NOMO-1 treated with dmso at 0.1 percent for 144 hours (cell line): ENCODE measurements around the gene DPM3.
"Not testable (repeated sequence)": the region's sequence is repeated elsewhere in the genome, so short reads cannot be mapped to it uniquely, and the experiment has no call there.

Source experiments
- DNase-seq: peaks from one replicate; lab custom pipeline; 2025; ENCODE audit not compliant: unreplicated experiment; lab: John Stamatoyannopoulos, UW

Gene DPM3

DNA sequence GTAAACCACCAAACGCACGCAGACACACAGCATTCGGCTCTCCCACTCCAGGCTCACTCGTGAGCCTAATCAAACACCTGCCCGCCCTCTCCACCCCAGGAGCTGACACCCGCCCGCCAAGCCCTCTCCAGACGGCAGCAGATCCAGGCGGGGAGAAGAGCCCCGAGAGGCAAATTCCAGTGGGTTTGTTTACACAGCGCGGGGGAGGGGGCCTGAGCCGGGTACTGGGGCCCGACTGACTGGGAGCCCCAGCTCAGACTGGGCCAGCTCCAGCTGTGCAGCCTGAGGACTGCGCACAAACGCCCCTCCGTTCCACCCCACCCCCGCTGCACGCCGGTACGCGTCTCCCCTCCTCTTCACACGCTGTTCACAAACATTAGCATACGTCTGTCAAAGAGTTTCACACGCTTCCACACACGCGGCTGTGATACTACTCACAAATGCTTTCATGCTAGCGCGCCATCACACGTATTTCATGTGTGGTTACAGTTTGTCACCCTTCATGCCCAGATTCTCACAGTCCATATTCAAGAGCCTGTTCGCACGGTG lies 13.7 kb downstream of the DPM3 start:
- DNase-seq, result no peak

DNA sequence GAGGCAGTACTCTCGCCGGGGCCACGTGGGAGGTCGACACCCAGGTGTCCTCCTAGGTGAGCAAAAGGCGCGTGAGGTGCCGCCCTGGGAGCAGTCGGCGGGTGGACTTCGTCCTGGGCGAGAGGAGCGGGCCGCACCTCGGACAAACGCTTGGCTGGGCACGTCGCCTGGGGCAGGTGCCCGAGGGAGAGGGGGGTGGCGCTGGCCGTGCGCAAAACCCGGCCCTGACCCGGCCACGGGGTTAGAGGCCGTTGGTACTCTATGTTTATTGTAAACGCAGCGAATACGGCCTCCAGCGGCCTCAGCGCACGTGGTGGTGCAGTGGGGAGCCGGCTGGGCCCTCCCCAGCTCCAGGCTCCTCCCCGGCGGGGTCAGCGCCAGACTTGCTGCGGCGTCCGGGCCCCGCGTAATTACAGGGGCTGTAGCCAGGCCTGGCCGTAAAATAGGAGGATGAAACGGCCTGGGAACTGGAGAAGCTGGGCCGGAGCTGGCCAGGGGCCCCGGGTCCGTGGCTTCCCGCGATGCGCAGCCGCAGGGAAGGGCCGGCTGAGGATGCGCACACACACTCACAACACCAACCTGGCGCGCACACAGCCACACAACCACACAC lies 14.3 kb downstream of the DPM3 start:
- no peak for DNase-seq

DNA sequence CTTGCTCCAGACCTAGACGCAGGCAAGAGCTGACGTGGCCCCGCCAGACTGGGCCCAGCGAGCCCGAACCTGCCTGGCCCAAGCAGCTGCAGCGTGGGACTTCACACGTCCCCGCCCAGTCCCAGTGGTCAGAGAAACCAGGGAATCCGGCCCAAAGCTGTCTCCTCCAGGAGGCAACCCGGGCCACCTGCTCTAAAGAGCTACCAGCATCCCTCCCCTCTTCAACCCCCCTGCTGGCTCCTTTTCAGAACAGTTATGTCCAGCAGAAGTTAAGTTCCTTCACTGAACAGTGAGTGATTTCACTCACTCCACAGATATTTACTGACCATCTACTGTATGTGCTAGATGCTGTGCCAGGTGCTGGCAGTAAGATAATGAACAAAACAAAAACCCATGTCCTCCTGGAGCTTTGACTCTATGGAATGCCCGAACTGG lies 14.8 kb downstream of the DPM3 start:
- DNase-seq, result no peak

DNA sequence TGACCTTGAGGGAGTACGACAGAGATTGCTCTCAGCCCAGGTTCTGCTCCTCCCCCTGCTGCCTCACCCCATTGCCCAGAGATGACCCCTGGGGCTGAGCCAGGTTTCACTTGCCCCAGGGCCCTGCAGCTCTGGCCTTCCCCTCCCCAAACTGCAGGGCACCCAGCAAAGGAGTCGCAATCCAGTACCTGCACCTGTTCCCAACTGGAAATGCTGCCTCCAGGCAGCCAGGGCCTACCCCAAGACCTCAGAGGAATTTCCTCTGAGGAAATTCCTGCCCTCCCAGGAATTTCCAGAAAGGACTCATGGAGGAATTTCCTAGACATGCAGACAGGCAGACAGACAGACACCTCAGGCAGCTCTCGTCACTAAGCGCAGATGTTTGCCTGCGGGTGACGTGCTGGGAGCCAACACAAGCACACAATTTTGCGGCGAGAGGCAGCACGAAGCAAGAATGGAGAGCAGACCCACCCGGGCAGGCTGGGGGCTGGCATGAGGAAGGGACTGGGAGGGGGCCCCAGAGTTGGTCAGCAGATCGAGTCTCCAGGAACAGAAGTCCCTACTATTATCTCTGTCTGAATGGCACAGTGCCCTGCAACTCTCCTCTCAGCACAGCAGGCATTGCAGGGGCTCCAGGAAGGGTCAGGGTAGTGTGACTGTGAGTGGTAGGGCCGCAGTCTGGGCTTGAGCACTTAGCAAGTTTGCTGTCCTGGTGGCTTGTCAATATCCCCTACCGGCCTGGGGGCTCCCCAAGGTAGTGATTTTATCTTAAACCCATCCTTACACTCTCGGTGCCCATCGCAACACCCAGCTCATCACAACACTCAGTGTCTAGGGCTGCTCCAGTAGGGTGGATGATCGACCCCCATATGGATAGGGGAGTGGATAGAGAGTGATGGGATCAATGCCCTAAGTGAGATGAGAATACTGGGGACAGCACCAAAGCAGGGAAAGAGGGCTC lies 15.5 kb downstream of the DPM3 start:
- no peak for DNase-seq

DNA sequence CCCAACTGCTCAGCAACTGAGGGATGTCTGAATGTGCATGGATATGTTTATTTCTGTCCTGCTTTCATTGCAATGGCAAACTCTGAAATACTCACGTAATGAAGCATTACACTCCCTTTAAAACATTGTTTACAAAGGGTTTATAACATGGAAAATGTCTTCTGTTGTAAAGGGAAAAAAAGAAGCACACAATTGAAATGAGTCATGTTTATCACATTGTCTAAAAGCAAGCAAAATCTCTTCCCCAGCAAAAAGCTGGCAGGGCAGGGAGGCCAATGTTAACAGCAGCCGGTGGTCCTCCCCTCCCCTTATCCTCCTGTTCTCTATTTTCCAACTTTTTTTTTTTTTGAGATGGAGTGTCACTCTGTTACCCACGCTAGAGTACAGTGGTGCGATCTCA lies 16.5 kb downstream of the DPM3 start:
- DNase-seq, result no peak

DNA sequence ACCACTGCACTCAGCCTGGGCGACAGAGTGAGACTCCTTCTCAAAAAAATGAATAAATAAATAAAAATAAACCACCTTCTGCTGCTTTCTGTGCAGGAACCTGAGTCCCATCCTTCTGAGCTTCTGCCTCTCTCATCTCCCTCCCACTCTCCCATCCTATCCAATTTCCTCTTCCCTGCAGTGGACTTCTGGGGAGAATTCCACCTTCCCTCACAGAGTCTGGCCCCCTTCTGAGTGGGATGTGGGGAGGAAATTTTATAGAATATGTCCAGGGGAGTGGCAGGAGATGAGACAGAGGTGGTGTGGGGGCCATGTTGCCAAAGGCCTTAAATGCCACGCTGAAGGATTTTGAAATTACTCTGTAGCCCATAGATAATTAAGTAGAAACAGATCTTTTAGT lies 18.0 kb downstream of the DPM3 start:
- DNase-seq, result no peak

DNA sequence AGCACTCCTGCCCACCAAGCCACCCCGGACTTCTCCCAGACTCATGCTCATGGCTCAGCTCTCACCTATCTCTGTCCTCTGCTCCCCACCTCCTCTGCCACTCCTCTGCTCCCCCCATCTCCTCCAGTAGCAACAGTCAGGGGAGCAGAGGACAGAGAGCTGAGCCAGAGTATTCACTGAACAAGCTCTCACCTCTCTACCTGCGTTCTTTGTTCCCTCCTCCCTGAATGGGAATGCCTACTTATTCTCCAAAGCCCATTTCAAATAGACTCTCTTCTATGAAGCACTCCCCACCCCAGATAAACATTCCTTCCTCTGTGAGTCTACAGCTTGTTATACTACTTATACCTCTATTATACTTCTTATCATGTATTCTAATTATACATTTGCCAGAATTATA lies 19.1 kb downstream of the DPM3 start:
- no peak for DNase-seq

DNA sequence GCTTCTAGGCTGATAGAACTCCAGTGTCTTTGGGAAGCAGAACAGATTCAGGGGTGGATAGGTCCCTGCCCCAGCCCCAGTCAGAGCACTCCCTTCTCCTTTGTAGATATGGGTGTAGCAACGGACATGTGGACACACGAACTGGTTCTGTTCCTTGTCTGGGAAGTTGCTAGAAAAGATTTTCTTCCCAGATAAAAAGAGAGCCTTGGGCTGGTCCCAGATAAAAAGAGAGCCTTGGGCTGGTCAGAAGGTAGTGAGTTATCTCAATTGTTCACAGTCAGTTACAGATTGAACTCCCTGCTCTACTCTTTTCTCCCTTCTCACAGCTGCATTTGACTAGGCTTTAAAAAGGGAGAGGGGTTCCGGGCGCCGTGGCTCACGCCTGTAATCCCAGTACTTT lies 20.1 kb downstream of the DPM3 start:
- no peak for DNase-seq

DNA sequence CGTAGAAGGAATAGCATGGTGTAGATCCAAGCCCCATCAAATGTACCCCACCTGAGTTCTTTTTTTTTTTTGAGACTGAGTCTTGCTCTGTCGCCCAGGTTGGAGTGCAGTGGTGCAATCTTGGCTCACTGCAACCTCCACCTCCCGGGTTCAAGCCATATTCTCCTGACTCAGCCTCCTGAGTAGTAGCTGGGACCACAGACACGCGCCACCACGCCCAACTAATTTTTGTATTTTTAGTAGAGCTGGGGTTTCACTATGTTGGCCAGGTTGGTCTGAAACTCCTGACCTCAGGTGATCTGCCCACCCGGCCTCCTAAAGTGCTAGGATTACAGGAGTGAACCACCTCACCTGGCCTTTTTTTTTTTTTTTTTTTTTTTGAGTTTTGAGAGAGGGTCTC lies 22.2 kb downstream of the DPM3 start:
- not testable (repeated sequence) for DNase-seq

DNA sequence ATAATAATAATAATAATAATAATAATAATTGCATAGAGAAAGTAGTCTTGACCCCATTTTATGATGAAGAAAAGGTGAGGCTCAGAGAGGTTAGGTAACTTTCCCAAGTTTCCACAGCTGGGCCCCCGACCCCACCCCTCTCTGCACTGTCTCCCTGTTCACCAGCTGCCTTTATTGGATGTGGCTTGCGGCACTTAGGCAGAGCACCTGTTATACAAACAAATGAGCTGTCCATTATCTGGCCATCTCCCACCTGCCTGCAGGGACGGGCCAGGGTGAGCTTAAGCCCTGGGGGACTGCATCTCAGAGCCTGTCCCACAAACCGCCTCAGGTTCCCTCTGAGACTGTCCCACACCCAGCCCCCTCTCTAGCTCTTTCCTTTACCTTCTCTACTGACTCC lies 22.7 kb downstream of the DPM3 start:
- no peak for DNase-seq

DNA sequence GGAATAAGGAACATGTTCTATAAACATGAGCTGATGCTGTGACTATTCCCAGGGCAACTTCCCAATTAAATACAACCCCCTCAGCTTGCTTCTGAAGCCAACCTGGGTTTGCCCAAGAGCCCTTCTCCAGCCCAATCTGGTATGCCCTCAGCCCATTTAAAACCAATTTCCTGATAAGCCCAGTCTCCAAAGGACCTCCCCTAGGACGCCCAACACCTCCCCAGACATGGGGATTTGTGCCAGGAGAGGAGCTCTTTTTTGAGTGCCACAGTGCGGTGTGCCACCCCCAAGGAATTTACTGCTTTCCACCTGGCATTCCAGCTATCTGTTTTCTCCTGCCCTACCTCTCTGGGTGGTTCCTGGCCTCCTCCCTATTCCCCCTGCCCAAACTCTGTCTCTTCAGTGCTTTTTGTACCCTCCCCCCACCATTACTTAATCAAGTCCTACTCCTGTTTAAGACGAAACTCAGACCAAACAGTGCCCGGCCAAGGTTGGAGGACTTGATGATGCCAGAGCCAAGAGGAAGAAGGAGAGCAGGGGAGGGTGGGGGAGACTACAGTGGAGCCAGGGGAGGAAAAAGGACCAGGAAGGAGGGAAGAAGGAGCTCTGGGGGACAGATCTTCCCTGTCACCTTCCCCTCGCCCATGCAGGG lies 24.1 kb downstream of the DPM3 start:
- DNase-seq, result no peak

DNA sequence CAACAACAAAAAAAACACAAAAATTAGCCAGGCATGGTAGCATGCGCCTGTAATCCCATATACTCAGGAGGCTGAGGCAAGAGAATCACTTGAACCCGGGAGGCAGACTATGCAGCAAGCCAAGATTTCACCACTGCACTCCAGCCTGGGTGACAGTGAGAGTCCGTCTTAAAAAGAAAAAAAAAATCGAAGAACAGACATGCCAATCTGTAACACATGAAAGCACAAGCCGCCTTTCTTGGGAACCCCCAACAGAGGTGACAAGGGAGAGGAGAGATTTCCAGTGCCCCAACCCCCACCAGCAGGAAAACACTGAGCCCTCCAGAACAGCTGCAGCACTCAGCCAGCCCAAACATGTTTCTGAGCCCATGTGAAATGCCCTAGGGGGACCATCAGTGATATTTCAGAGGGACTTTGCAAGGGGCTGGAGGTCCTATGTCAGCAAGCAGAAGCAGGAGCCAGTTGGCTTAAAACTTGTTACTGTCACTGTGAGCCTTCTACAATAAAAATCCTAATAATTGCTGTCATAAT lies 26.8 kb downstream of the DPM3 start:
- DNase-seq, result no peak

DNA sequence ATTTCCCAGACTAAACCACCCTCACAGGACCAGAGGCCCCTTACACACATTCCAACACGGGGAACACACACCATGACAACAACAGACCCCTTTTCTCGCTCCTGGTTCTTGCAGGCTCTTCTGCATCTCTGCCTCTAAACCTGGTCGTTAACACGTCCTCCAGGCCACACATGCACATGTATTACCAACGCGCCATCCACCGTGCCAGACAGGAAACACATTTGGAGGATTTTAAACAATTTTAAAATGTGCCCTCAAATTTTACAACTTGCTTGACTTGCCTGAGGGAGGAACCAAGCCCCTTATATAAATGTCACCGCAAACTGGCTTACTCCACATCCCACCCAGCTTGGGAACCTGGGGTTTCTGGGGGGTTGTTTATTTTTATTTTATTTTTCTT lies 29.5 kb downstream of the DPM3 start:
- no peak for DNase-seq

DNA sequence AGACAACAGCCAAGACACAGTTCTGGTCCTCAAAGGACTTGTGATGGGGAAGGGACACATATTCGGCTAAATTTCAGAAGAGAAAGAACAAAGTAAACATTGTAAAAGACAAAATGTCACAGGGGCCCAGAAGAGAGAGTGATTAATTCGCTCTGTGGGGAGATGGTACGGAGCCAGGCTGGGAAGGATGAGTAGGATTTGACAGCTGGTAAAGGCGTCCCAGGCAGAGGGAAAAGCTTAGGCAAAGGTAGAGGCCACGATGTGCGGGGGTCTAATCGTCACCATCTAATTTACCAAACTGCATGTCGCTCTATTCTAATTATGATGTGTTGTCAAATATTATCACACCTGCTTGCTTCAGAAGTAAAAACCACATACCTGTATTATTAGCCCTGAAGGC lies 29.9 kb downstream of the DPM3 start:
- DNase-seq, result no peak

DNA sequence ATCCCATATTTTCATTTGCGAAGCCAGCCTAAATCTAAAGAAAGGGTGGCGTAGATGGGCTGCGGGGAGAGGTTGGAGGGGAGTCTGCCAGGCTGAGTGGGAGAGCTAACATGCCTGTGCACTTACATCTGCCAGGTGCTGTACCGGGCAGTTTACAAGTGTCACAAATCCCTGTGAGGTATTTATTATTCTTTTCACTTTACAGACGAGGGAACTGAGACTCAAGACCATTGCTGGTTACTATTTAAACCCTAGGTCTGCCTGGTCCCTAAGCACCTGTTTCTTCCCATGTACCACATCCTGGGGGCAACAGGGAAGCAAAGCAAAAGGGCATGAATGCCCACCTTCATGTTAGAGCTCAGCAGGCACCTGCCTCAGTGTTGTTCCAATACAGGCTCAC lies 32.0 kb downstream of the DPM3 start:
- no peak for DNase-seq

DNA sequence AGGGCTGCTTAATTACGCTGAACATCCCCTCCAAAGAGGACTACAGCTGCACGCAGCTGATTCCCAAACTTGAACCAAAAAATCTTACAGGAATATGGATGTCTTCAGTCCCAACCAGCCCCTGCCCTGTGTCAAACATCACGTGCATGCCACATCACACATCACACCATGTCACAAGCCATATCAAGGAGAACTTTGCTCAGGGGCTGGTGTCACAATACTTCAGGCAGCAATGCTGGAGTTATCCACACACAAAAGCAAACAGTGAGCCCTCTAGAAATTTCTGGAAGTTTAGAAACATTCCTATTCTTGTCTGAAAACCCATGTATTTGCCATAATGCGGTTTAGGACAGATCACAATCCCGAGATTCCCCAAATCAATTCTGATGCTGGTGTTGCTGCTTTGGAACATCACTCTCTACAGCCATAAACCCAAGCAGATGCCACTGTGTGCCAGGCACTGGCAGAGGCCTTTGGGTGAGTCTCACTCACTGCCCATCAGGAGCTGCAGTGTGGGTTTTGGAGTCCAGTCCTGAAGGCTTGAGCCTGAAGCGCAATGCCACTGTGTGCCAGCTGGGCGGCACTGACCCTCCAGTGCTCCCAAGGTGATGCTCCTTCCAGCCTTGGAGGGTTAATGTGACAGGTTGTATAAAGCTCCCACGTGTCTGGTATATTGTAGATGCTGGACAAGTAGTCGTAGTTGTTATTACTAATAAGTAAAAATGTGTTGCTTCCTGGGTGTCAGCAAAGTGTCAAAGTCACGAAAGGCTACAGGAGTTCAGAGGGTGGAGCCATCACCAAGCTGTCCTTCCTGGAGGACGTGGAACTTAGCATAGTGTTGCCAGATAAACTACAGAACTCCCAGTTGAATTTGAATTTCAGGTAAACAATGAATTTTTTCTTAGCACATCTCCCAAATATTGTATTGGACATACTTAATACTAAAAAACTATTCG lies 32.7 kb downstream of the DPM3 start:
- no peak for DNase-seq

DNA sequence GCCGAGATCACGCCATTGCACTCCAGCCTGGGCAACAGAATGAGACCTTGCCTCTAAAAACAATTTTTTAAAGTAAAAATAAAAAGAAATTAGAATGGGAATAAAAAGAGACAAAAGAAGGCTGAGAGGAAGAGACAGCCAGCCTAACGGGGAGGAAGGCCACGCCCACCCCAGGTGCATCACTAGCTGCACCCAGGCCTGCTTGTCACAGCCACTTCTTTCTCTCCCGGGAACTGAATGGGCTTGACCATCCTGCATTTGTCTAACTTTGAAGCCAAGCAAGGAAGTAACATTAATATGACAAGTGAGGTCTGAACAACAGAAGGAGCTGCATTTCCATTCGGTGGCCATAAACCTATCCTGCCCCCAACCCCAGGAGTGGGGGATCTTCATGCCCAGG lies 33.5 kb downstream of the DPM3 start:
- no peak for DNase-seq

DNA sequence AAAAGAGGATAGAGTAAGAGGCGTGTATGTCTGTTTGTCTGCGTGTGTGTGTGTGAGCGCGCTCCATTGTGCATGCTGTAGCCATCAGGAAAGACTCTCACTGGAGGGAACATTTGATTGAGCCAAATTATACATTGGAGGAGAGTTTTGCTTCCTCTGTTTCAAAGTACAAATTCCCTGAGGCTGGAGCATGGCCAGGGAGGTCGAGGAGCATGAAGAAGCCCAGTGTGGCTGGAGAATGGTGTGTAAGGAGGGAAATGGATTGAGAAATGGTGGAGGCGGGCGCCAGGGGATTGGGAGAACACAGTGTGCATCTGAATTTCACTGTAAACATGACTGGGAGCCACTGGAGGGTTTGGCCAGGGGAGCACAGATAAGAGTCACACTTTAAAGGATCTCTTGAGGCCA lies 34.7 kb downstream of the DPM3 start:
- DNase-seq, result no peak

DNA sequence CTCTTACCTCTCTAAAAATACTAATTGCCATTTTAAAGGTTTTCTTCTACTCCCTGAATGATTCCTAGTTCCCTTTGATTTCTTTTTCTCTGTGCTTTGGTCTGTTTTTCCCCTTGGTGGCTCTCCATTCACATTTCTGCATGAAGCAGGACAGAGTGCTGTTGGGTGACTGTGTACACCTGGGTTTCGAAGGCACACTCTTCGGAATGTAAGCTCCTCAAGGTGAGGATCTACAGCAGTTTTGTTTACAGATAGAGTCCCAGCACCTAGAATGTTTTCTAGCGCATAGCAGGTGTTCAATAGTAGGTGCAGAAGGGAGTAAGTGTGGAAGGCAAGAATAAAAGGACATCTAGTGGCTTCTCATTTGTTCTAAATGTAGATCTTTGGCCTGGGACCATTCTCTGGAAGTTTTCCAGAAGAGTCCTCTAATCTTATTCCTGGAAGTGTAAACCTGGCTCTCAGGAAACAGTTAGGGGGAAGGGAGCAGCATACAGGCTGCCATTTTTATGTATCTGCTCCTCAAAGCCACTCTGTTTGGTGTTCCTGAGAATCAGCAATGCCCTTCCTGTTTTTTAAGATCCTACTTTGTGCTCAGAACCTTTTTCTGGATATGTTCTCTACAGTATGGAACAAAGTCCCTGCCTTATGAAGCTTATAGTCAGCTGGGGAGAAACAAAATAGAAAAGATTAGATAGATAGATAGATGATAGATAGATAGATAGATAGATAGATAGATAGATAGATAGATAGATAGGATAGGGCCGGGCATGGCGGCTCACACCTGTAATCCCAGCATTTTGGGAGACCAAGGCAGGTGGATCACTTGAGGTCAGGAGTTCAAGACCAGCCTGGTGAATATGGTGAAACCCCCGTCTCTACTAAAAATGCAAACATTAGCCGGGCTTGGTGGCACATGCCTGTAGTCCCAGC lies 35.5 kb downstream of the DPM3 start:
- DNase-seq, result no peak
